Ishikawa (cell line): ENCODE measurements around the gene LY9.

ENCODE experiments used
- CREB1 ChIP-seq: IDR thresholded peaks from 2 replicates; pipeline ENCODE4 v1.6.1; 2012; ENCODE audit warnings: low read depth
- EP300 ChIP-seq: IDR thresholded peaks from 2 replicates; pipeline ENCODE4 v1.6.1; 2012; ENCODE audit warnings: borderline replicate concordance
- RAD21 ChIP-seq: IDR thresholded peaks from 2 replicates; pipeline ENCODE4 v1.6.1; 2012; ENCODE audit warnings: low read depth
- REST ChIP-seq: IDR thresholded peaks from 2 replicates; pipeline ENCODE4 v1.6.1; 2012; ENCODE audit warnings: low read depth, mild to moderate bottlenecking
- TAF1 ChIP-seq: IDR thresholded peaks from 2 replicates; pipeline ENCODE4 v1.6.1; 2012; ENCODE audit warnings: low read depth, mild to moderate bottlenecking
- ZBTB7A ChIP-seq: IDR thresholded peaks from 2 replicates; pipeline ENCODE4 v1.6.1; 2012; ENCODE audit warnings: low read depth

GRCh38 chr1:160752924-160753323 is 43.0 kb upstream of the LY9 start:
- no peak for TF ChIP-seq REST
- no peak for TF ChIP-seq EP300
- no peak for TF ChIP-seq TAF1
- TF ChIP-seq RAD21, result no peak
- TF ChIP-seq ZBTB7A, result no peak
- no peak for TF ChIP-seq CREB1
